H1 (cell line): ENCODE results near the gene MYH7. TPM values are rescaled to one million over a fixed set of nuclear protein-coding genes. Genes with fewer than 3 reads are reported as not detected.

ENCODE experiments used
- CTCF ChIA-PET: fragments of 300-600 bp; sonication (Branson Sonifier 250); formaldehyde crosslinking; loops from one replicate; lab custom pipeline; 2021; ENCODE audit not compliant: partially characterized antibody; lab: Charles Lee
- POLR2A ChIA-PET: fragments of 300-600 bp; sonication (Branson Sonifier 250); formaldehyde crosslinking; loops from one replicate; lab custom pipeline; 2021; ENCODE audit warnings: inconsistent platforms; ENCODE audit not compliant: partially characterized antibody; lab: Charles Lee
- DNase-seq, 2 experiments: peaks; one replicate each; pipeline versions ENCODE4 v3.0.0 to v3.0.0-alpha.2; 2010 to 2022; ENCODE audit warnings: low spot score in 2 of 2, low read depth in 1 of 2, mixed read lengths in 1 of 2
- FAIRE-seq: peaks from 2 replicates; lab custom pipeline; 2011; peaks lifted over from hg19 to GRCh38; lab: Jason Lieb, UNC
- H2AFZ ChIP-seq: 2 replicates; pipeline ENCODE4 v1.8.1; 2012; ENCODE audit warnings: low read length, inconsistent platforms
- H2AK5ac ChIP-seq: 2 replicates; pipeline ENCODE4 v1.6.1; 2013; ENCODE audit warnings: low read depth, low read length
- H2BK120ac ChIP-seq: replicated peaks from 2 replicates; pipeline ENCODE3; 2013; ENCODE audit warnings: low read depth, low read length, inconsistent platforms
- H2BK12ac ChIP-seq: 2 replicates; pipeline ENCODE4 v1.6.1; 2013; ENCODE audit warnings: low read depth, low read length
- H2BK15ac ChIP-seq: 2 replicates; pipeline ENCODE4 v1.6.1; 2013; ENCODE audit warnings: low read length
- H2BK20ac ChIP-seq: 2 replicates; pipeline ENCODE4 v1.6.1; 2013; ENCODE audit warnings: low read length
- H2BK5ac ChIP-seq: 2 replicates; pipeline ENCODE4 v1.6.1; 2013; ENCODE audit warnings: low read depth, low read length
- H3K14ac ChIP-seq: 2 replicates; pipeline ENCODE4 v1.6.1; 2013; ENCODE audit warnings: inconsistent platforms; ENCODE audit not compliant: insufficient read length
- H3K18ac ChIP-seq: 2 replicates; pipeline ENCODE4 v1.6.1; 2013; ENCODE audit warnings: low read length; ENCODE audit errors: extremely low read depth
- H3K23ac ChIP-seq: 2 replicates; pipeline ENCODE4 v1.6.1; 2013; ENCODE audit warnings: inconsistent platforms; ENCODE audit not compliant: insufficient read length
- H3K23me2 ChIP-seq: 2 replicates; pipeline ENCODE4 v1.6.1; 2013; ENCODE audit warnings: low read depth, low read length
- H3K27ac ChIP-seq: 2 replicates; pipeline ENCODE4 v1.6.1; 2011; ENCODE audit warnings: low read depth, low read length, inconsistent platforms
- H3K27me3 ChIP-seq, 4 experiments: replicated peaks in 1 of 4; 1 replicate in 1 of 4; 2 replicates in 3 of 4; pipeline versions ENCODE4 v1.6.1 to v1.8.1; 2011 to 2013; ENCODE audit warnings: low read length in 3 of 4, mild to moderate bottlenecking in 3 of 4, inconsistent platforms in 2 of 4, mixed read lengths in 2 of 4, moderate library complexity in 1 of 4; ENCODE audit not compliant: control insufficient read depth in 3 of 4, insufficient read depth in 3 of 4; ENCODE audit errors: extremely low read depth in 1 of 4
- H3K36me3 ChIP-seq, 4 experiments: 2 replicates each; pipeline versions ENCODE4 v1.6.1 to v1.8.1; 2011 to 2013; ENCODE audit warnings: mild to moderate bottlenecking in 4 of 4, low read length in 3 of 4, moderate library complexity in 2 of 4, control low read depth in 1 of 4, inconsistent platforms in 1 of 4; ENCODE audit not compliant: insufficient read depth in 4 of 4, control insufficient read depth in 2 of 4
- H3K4ac ChIP-seq: replicated peaks from 2 replicates; pipeline ENCODE3; 2013; ENCODE audit warnings: low read length, low read depth, mixed read lengths, inconsistent platforms; ENCODE audit not compliant: insufficient read length
- H3K4me1 ChIP-seq, 4 experiments: replicated peaks in 1 of 4; 1 replicate in 1 of 4; 2 replicates in 3 of 4; pipeline versions ENCODE4 v1.6.1 to v1.8.1; 2011 to 2013; ENCODE audit warnings: low read length in 3 of 4, inconsistent platforms in 2 of 4, mixed read lengths in 1 of 4; ENCODE audit not compliant: insufficient read depth in 4 of 4, control insufficient read depth in 3 of 4
- H3K4me2 ChIP-seq, 2 experiments: 2 replicates each; pipeline versions ENCODE4 v1.6.1 to v1.8.1; 2011 to 2013; ENCODE audit warnings: low read depth in 2 of 2, low read length in 2 of 2, control low read depth in 1 of 2, inconsistent platforms in 1 of 2, mild to moderate bottlenecking in 1 of 2; ENCODE audit not compliant: insufficient read depth in 1 of 2
- H3K4me3 ChIP-seq, 4 experiments: fragments of 200-600, 300-600 bp in 1 of 4; sonication (generic), shearing (Covaris generic), sonication (Bioruptor Twin) in 1 of 4; 2 replicates each; pipeline versions ENCODE4 v1.5.1 to v1.8.1; 2011 to 2016; ENCODE audit warnings: low read length in 4 of 4, low read depth in 3 of 4, control low read depth in 2 of 4, inconsistent platforms in 2 of 4, mild to moderate bottlenecking in 2 of 4, mixed read lengths in 1 of 4, moderate library complexity in 1 of 4; ENCODE audit not compliant: insufficient read depth in 2 of 4; ENCODE audit errors: extremely low read depth in 1 of 4
- H3K56ac ChIP-seq: replicated peaks from 2 replicates; pipeline ENCODE3; 2013; ENCODE audit warnings: low read depth, mild to moderate bottlenecking, mixed read lengths, low read length, inconsistent platforms; ENCODE audit not compliant: insufficient read length
- H3K79me1 ChIP-seq: 2 replicates; pipeline ENCODE4 v1.6.1; 2013; ENCODE audit warnings: low read depth, low read length, control low read depth
- H3K79me2 ChIP-seq, 2 experiments: 2 replicates each; pipeline versions ENCODE4 v1.6.1 to v1.8.1; 2012 to 2013; ENCODE audit warnings: low read length in 2 of 2, mild to moderate bottlenecking in 2 of 2, inconsistent platforms in 1 of 2; ENCODE audit not compliant: insufficient read depth in 2 of 2, control insufficient read depth in 1 of 2
- H3K9ac ChIP-seq, 4 experiments: replicated peaks in 1 of 4; 1 replicate in 1 of 4; 2 replicates in 3 of 4; pipeline versions ENCODE4 v1.6.1 to v1.8.1; 2011 to 2013; ENCODE audit warnings: low read depth in 3 of 4, low read length in 3 of 4, control low read depth in 2 of 4, mild to moderate bottlenecking in 2 of 4, moderate library complexity in 2 of 4, inconsistent platforms in 1 of 4; ENCODE audit errors: extremely low read depth in 1 of 4
- H3K9me3 ChIP-seq, 2 experiments: 2 replicates each; pipeline versions ENCODE4 v1.6.1 to v1.8.1; 2012 to 2013; ENCODE audit warnings: mild to moderate bottlenecking in 2 of 2, moderate library complexity in 2 of 2, control low read depth in 1 of 2, inconsistent platforms in 1 of 2, low read depth in 1 of 2, low read length in 1 of 2, mixed read lengths in 1 of 2; ENCODE audit not compliant: insufficient read depth in 2 of 2
- H4K20me1 ChIP-seq, 2 experiments: replicated peaks in 1 of 2; 2 replicates each; pipeline versions ENCODE3 to v1.8.1; 2011 to 2013; ENCODE audit warnings: inconsistent platforms in 2 of 2, low read length in 2 of 2, mild to moderate bottlenecking in 1 of 2; ENCODE audit not compliant: insufficient read depth in 2 of 2, control insufficient read depth in 1 of 2
- H4K5ac ChIP-seq: 2 replicates; pipeline ENCODE4 v1.6.1; 2013; ENCODE audit warnings: low read length, low read depth, mixed read lengths, inconsistent platforms; ENCODE audit not compliant: insufficient read length
- H4K8ac ChIP-seq: 2 replicates; pipeline ENCODE4 v1.8.0; 2013; ENCODE audit warnings: mild to moderate bottlenecking, moderate library complexity, low read length, inconsistent platforms; ENCODE audit not compliant: insufficient read depth; ENCODE audit errors: extremely low read depth
- H4K91ac ChIP-seq: replicated peaks from 2 replicates; pipeline ENCODE3; 2013; ENCODE audit warnings: low read length, mixed read lengths, inconsistent platforms; ENCODE audit not compliant: insufficient read length
- ATF2 ChIP-seq: IDR thresholded peaks from 2 replicates; pipeline ENCODE4 v1.6.1; 2012; ENCODE audit warnings: low read length, inconsistent platforms
- CTBP2 ChIP-seq: IDR thresholded peaks from 2 replicates; pipeline ENCODE4 v1.7.0; 2011; ENCODE audit warnings: borderline replicate concordance, mild to moderate bottlenecking, moderate library complexity, mixed read lengths, low read length; ENCODE audit not compliant: insufficient read depth, insufficient read length
- EP300 ChIP-seq, 2 experiments: IDR thresholded peaks; 1 replicate in 1 of 2; 2 replicates in 1 of 2; pipeline ENCODE4 v1.6.1; 2011 to 2012; ENCODE audit warnings: low read depth in 2 of 2, low read length in 2 of 2, mild to moderate bottlenecking in 2 of 2, borderline replicate concordance in 1 of 2, inconsistent platforms in 1 of 2, moderate library complexity in 1 of 2
- GTF2F1 ChIP-seq: IDR thresholded peaks from 2 replicates; pipeline ENCODE4 v1.6.1; 2012; ENCODE audit warnings: low read depth, low read length, improper control_type of control experiment, borderline replicate concordance
- RNF2 ChIP-seq: fragments of 200-900, 300-1000 bp; sonication (generic); IDR thresholded peaks from 2 replicates; pipeline ENCODE4 v1.7.1; 2016; ENCODE audit warnings: borderline replicate concordance, low read depth, mild to moderate bottlenecking, antibody characterized with exemption, low read length; ENCODE audit not compliant: poor library complexity, severe bottlenecking; ENCODE audit errors: missing control alignments
- SP1 ChIP-seq: IDR thresholded peaks from 2 replicates; pipeline ENCODE4 v1.6.1; 2011; ENCODE audit warnings: low read depth, low read length
- SUZ12 ChIP-seq: fragments of 200-600 bp; sonication (generic); IDR thresholded peaks from 2 replicates; pipeline ENCODE4 v1.6.1; 2012; ENCODE audit warnings: mild to moderate bottlenecking, inconsistent platforms, low read length, moderate library complexity, mixed read lengths
- USF2 ChIP-seq: IDR thresholded peaks from 2 replicates; pipeline ENCODE4 v1.6.1; 2011; ENCODE audit warnings: low read length, improper control_type of control experiment
- YY1 ChIP-seq: IDR thresholded peaks from 2 replicates; pipeline ENCODE4 v1.6.1; 2011; ENCODE audit warnings: low read depth, mild to moderate bottlenecking, low read length
- WGBS, 2 experiments: shearing (Covaris generic) in 1 of 2; methylation state at CpG; one replicate each; pipeline versions ENCODE4 v1.1.6 to v1.1.7; 2013 to 2015; ENCODE audit warnings: low lambda C conversion rate in 2 of 2, mixed read lengths in 2 of 2, inconsistent platforms in 1 of 2, low coverage in 1 of 2, missing lambda C conversion rate in 1 of 2; ENCODE audit not compliant: insufficient replicate concordance in 2 of 2, insufficient coverage in 1 of 2, insufficient read length in 1 of 2; ENCODE audit errors: extremely low coverage in 1 of 2, missing lambda C conversion rate in 1 of 2; 5-methylcytosine and 5-hydroxymethylcytosine counted together
- polyA plus RNA-seq, 7 experiments: library from polyadenylated mRNA; depleted of rRNA in 3 of 7; stranded (reverse) in 5 of 7; unstranded in 2 of 7; fragments of >200 nt in 5 of 7; fragments of 200-250 nt in 2 of 7; gene quantifications; 1 replicate in 5 of 7; 2 replicates in 1 of 7; 4 replicates in 1 of 7; pipeline versions ENCODE4 v1.2.1 to v1.2.3, GENCODE V29; 2011 to 2013; ENCODE audit warnings: missing spikeins in 2 of 7, mixed read lengths in 2 of 7
- total RNA-seq: library from RNA; stranded (reverse); fragmentation: NEBNext Ultra II Directional; extraction: Animal tissue kit (Norgen Biotek cat#: 25700); gene quantifications from 2 replicates; pipeline ENCODE4 v1.2.1, GENCODE V29; 2021

The MYH7 gene
- total and polyA plus RNA-seq, 2 of the 8 experiments (the other 6 are each of a cell fraction or from before 2014, with no cell fraction given): not detected

GRCh38 chr14:23380976-23381375, 54.5 kb downstream of the MYH7 start:
- 96% methylated on average over 4 of the region's 4 CpGs; no CpG with 5 or more reads in 1 of the 2 experiments for WGBS, 2 experiments
- Histone ChIP-seq H4K5ac (no peak overlapping the region), H3K18ac (no peak overlapping the region), H2BK12ac (no peak overlapping the region), H3K23me2 (no peaks in the 10 kb centered on the region; the same call in 1 of the 2 replicates), H3K14ac (no peak overlapping the region), H4K91ac (no peak overlapping the region), H3K23ac (no peak overlapping the region), H3K79me1 (no peaks in the 10 kb centered on the region), H2BK120ac (no peak overlapping the region), H3K4me3 (no peak overlapping the region), H3K79me2 (no peaks in the 10 kb centered on the region), H2BK5ac (no peak overlapping the region), H2BK15ac (no peak overlapping the region), H3K27me3 (peaks cover 0 to 18% (median 11%) of the 10 kb centered on the region in 4 experiments; a peak in 6 of 7 replicates), H3K9ac (no peak overlapping the region; a peak in 1 of 7 replicates), H3K56ac (no peak overlapping the region), H3K4me1 (peaks cover 0 to 12% (median 4%) of the 10 kb centered on the region in 4 experiments; a peak in 3 of 7 replicates), H3K36me3 (no peaks in the 10 kb centered on the region), H4K8ac (no peak overlapping the region), H2BK20ac (no peak overlapping the region), H3K27ac (no peak overlapping the region), H3K4me2 (no peak overlapping the region), H2AFZ (no peak overlapping the region), H4K20me1 (no peaks in the 10 kb centered on the region), H2AK5ac (no peak overlapping the region), H3K9me3 (no peaks in the 10 kb centered on the region), H3K4ac (no peak overlapping the region)
- FAIRE-seq (no peak), DNase-seq (no peak)
- TF ChIP-seq SP1: no peak
- TF ChIP-seq ATF2: no peak
- no peak for TF ChIP-seq SUZ12
- no peak for TF ChIP-seq GTF2F1
- TF ChIP-seq YY1: no peak
- TF ChIP-seq RNF2: no peak
- no peak for TF ChIP-seq EP300 (IDR thresholded peaks at IDR 0.05; ENCODE audit: borderline replicate concordance in 1 of 2, low read depth in 2 of 2, low read length in 2 of 2)
- no peak for TF ChIP-seq CTBP2
- TF ChIP-seq USF2: no peak
- ChIA-PET POLR2A (interaction anchor here (1.8 kb wide), 1 partner anchor 29 kb away, joined by 7 read pairs; the partner anchor contains the start of gene SLC22A17), CTCF (interaction anchor here (0.8 to 15.0 kb wide), 38 partner anchors 8 to 369 kb away, joined by 3 to 333 read pairs (median 8); partner anchors contain the start of genes BCL2L2, EFS, HOMEZ and MYH7)
